Brain pericyte (primary cell): Measurements from ENCODE around the gene PRAF2.

Experiments used
- DNase-seq: peaks from one replicate; pipeline ENCODE4 v3.0.0-alpha.2; 2012; ENCODE audit warnings: low read depth, low spot score

PRAF2 gene

GRCh38 chrX:49072712-49073095 is 1.1 kb downstream of the PRAF2 start:
- DNase-seq = no peak

GRCh38 chrX:49071877-49072711 is 1.7 kb downstream of the PRAF2 start:
- DNase-seq = no peak

GRCh38 chrX:49070988-49071387 is 2.8 kb downstream of the PRAF2 start:
- DNase-seq = no peak

- DNase-seq = no peak
These were observed 4.8 kb downstream of the PRAF2 start for GRCh38 chrX:49069038-49069437.

GRCh38 chrX:49067285-49068120 is 6.3 kb downstream of the PRAF2 start:
- DNase-seq = no peak

- no peak for DNase-seq
These were observed 7.1 kb downstream of the PRAF2 start for GRCh38 chrX:49066690-49067089.

GRCh38 chrX:49066278-49066677 is 7.5 kb downstream of the PRAF2 start:
- no peak for DNase-seq

GRCh38 chrX:49064735-49065134 is 9.1 kb downstream of the PRAF2 start:
- no peak for DNase-seq

GRCh38 chrX:49064303-49064702 is 9.5 kb downstream of the PRAF2 start:
- DNase-seq = no peak

GRCh38 chrX:49063715-49064114 is 10.1 kb downstream of the PRAF2 start:
- no peak for DNase-seq

- DNase-seq = no peak
These were observed 11.9 kb downstream of the PRAF2 start for GRCh38 chrX:49061916-49062315.

GRCh38 chrX:49061490-49061889 is 12.3 kb downstream of the PRAF2 start:
- DNase-seq = no peak

- DNase-seq = no peak
These were observed 12.9 kb downstream of the PRAF2 start for GRCh38 chrX:49060914-49061313.

GRCh38 chrX:49059681-49060085 is 14.1 kb downstream of the PRAF2 start:
- DNase-seq = no peak

- no peak for DNase-seq
These were observed 14.6 kb downstream of the PRAF2 start for GRCh38 chrX:49059201-49059600.

- no peak for DNase-seq
These were observed 15.0 kb downstream of the PRAF2 start, which contains the start of gene CCDC120 for GRCh38 chrX:49058794-49059193. CCDC120 (plus strand) TSS chrX:49058999; CDS start chrX:49062042, 3,043 bp downstream.

- DNase-seq = no peak
These were observed 19.6 kb downstream of the PRAF2 start for GRCh38 chrX:49054073-49054762.

- DNase-seq = no peak
These were observed 20.4 kb downstream of the PRAF2 start for GRCh38 chrX:49053223-49054072.

GRCh38 chrX:49043987-49044281 is 29.9 kb downstream of the PRAF2 start:
- no peak for DNase-seq

- DNase-seq = peak; percentile 97
These were observed 30.4 kb downstream of the PRAF2 start, which contains the start of gene TFE3 for GRCh38 chrX:49043220-49043986. TFE3 (minus strand) TSS chrX:49043357; CDS start chrX:49043226, 131 bp downstream.
